Measurements from ENCODE around the gene STKLD1.
"Not testable (repeated sequence)": the region's sequence is repeated elsewhere in the genome, so short reads cannot be mapped to it uniquely, and the experiment has no call there.

Gene STKLD1

DNA sequence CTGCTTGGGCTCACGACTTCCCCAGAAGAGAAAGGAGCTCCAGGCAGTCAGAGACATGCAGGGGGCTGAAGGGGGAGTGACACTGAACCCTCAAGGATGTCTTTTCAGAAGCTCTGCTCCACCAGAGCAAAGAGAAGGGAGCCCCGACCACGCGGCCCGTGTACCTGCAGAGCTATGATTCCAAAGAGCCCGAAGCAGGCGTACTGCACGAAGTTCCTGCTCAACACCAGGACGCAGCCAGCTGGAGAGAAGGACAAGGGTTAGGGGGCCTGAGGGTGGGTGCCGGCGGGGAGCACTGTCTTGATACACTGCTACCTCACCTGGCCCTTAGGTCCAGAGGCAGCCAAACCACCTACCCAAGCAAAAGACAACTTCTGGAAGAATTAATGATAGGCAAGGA, 9.7 kb upstream of the STKLD1 start:
- FAIRE-seq: no peak

DNA sequence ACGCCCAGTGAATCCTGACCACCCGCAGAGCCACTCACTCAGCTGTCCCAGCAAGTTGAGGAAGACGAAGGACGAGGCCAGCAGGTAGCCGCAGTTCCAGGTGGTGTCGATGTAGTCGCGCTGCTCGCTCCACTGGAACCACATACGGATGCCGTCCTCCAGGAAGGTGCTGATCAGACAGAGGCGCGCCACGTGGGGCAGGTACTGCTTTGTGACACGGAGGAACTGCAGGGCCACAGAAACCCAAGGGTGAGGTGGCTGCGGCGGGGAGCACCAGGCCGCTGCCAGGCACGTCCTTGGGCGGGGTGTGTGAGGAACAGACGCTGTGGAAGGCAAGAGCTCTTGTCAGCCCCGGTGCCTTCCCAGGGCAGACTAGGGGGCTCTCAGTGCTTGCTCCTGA, 8.9 kb upstream of the STKLD1 start:
- no peak for FAIRE-seq

DNA sequence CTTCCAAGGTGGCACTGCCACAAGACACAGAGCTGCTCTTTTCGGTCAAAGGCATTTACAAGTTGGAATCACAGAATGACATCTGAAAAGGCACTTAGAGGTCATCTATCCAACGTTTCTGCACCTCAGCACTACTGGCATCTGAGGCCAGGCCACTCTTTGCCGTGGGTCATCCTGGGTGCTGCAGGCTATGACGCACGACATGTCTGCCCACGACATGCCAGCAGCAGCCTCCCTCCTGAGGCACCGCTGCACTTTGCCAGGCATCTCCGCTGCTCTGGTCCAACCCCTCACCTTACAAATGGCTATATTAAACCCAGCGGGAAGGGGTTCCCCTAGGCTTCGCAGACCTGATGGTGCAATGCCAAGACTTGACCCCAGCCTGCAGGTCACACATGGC, 8.4 kb upstream of the STKLD1 start:
- no peak for FAIRE-seq

DNA sequence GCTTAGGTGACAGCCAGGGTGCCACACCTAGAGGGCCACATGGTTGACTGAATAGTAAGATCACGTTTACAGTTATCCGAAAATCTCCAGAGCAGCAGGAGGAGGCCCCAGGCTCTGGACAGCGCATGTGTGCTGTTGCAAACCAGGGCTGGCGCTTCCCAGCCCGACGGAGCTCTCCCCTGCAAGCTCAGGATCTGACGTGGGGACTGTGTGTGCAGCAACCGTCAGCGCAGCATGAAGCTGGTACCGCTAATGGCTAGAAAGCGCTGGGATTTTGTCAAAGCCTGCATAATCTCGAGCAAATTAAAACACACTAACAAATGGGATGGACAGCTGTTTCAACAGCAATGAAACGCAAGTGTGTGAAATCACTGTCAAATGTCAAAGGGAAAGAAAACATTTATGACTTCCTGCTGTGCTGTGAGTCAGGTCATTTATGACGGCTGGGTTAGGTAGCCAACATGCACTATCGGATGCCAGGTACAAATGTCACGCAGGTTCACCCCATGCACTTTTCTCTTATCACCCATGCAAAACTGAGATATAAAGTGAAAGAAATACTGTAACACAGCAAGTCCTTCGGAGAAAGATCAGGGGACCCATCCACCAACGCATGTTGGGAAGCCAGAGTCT, 7.8 kb upstream of the STKLD1 start:
- FAIRE-seq: no peak

DNA sequence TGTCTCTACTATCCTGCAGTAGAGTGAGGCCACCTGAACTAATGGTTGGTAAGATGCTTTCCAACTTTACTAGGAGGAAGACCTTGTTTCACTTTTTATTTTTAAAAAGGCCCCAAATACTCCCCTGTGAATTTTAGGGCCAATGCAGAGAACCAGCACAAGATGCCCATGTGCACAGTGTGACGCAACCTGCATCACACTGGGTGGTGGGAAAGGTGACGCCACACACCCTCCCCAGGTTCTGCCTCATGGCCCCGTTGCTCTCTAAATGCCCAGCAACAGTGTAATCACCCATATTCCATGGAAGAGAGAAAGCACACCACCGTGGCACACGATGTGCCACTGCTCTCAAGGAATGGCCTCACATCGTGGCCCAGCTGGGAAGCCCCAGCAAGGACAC, 6.7 kb upstream of the STKLD1 start:
- no peak for FAIRE-seq

DNA sequence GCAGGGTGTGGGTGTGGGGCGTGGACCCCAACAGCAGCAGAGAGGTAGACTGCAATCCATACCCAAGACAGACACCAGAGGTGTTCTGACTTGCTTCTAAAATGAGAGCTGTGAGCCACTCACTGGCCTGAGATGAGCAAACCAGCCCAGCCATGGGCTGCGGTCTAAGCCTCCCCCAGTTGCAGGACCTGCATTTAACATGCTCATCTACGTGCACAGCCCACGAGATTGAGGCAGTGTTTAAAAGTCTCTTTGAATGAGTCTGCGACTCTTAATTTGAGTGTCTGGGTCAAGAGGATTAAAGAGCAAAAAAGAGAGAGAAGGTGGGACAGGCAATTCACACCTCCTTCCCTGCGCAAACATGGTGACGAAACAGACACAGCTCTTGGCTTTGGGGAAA, 6.2 kb upstream of the STKLD1 start:
- no peak for FAIRE-seq

DNA sequence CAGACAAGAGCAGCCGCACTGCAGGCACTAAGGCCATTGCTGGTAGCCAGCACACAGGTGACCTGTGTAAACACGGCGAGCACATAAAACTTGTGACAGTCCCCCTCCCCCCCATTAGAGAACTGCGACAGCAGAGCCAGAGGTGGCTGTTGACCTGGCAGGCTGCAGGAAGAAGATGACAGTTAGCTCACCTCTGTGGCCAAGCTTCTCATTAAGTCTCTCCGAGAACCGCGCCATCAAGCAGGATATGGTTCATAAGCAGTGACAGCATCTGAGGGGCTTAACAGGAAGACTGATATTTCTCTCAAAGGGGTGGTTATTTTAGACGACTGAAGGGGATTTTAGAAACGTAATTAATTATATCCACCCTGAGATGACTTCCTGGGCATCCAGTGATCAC, 5.5 kb upstream of the STKLD1 start:
- no peak for FAIRE-seq

DNA sequence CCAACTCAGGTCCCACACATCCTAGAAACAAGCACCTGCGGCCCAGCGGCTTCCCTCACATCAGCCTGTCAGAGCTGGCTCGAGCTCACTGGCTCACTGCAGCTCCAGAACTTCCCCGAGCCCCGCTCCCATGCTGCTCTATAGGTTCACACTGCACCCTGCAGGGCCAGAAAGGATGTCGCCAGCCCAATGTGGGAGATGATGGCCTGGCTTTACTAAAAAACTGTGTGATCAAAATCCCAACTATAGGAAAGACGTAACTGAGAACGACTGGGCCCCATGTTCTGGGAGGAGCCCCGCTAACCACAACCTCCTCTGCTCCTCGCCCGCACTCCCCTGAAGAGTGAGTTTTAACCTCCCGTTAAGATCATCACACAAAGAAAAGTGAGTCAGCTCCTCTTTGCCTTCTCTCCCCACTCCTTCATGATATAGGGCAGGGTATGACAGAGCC, 4.9 kb upstream of the STKLD1 start:
- FAIRE-seq: no peak

DNA sequence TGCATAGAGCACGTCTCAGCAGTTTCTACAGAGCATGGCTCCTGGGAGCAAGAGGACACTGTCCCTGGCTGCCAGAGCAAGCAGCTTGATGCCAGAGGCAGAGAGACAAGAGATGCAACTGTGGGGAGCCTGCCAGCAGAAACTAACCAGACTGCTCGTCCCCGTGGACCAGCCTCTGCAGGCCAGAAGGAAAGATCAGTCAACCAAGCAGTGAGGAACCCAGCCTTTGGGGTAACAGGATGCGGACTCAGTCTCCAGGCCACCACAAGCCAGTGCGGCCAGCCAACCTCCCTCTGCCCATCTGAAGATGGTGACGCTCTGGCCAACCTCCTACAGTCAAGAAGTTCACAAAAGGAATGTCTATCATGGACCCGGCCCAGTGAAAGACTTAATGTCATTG, 4.0 kb upstream of the STKLD1 start:
- FAIRE-seq: no peak

DNA sequence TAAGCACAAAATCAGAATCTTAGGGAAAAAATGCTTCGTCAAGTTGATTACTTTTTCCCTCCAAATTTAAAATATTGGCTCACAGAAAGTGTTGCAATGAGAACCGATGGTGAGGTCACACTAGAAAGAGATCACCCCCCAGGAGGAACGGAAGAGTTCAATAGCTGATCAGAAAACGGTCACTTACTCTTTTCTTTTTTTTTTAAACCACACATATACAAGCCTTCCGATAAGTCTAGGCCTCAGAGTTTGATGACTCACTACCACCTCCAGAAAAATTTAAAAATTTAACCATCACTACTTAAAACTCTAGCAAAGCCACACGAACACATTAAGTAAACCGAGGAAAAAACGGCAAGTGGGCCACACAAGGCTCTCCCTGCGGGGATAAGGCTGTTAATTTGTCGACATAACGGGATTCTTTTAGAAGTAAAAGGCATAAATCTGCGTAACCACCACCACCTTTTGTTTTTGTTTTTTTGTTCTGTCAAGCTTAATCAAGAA, 1.5 kb upstream of the STKLD1 start:
- FAIRE-seq: no peak

DNA sequence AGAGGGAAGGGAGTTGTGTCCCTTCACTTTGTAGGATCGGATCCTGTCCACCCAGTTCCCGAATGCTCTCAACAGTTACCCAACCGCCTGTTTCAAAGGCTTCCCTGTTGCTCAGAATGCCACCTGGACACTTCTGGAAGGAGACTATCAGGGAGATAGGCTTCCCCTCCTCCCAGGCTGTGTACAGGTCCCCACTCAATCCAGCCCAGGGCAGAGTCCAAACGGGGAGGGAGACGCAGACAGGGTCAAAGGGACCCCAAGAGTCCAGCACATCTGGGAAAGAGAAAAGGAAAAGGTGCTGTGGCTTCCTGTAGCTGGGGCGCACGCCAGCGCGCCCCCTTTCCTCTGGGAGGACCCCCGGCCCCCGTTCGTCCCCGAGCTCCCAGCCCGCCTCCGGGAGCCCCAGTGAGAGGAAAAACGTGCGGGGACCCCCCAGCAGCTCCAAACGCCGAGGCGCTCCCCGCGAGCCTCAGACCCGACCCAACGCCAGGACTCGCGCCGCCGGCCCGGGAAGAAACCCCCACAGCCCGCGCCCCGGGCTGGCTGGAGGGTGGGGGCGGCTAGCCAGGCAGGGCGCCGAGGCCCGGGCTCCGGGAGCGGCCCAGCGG, 946 bp upstream of the STKLD1 start:
- FAIRE-seq: no peak

DNA sequence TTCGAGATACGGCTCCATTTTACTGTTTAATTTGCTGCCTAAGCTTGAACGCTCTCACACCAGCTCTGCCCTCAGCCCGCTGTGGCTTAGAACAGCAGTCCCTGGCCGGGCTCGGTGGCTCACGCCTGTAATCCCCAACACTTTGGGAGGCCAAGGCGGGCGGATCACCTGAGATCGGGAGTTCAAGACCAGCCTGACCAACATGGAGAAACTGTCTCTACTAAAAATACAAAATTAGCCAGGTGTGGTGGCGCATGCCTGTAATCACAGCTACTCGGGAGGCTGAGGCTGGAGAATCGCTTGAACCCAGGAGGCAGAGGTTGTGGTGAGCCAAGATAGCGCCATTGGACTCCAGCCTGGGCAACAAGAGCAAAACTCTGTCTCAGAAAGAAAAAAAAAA, 1.1 kb downstream of the STKLD1 start:
- FAIRE-seq: not testable (repeated sequence)

DNA sequence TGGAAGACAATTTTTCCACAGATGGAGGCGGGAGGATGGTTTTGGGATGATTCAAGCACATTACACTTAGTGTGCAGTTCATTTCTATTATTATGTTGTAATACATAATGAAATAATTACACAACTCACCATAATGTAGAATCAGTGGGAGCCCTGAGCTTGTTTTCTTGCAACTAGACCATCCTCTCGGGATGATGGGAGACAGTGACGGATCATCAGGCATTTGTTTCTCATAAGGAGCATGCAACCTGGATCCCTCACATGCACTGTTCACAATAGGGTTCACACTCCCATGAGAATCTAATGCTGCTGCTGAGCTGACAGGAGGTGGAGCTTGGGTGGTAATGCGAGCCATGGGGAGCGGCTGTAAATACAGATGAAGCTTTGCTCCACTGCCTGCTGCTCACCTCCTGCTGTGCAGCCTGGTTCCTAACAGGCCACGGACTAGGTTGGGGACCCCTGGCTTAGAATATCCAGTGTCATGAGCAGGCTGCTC, 1.6 kb downstream of the STKLD1 start:
- no peak for FAIRE-seq

DNA sequence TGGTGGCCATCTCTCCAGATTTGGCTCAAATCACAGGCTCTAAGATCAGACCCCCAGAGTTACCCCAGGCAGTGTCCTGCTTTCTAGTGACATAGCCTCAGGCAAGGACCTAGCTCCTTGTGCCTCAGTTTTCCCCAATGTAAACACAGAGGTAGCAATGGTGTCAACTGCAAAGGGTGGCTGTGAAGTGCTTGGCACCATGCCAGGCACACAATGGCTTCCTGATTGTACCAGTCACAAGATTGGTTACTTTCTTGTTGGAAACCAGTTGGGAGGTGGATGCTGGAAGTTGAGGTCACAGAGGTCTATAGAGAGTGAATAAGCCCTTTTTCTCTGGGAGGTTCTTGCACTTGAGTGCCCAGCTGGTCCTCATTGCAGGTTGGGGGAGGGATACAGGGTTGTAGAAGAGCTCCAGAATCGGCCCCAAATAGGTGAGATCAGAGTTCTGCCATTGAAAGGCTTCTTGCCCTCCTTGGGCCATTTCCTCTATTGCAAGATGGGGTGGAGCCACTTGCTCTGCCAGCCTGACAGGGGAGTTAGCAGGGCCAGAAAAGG, 2.3 kb downstream of the STKLD1 start:
- no peak for FAIRE-seq

DNA sequence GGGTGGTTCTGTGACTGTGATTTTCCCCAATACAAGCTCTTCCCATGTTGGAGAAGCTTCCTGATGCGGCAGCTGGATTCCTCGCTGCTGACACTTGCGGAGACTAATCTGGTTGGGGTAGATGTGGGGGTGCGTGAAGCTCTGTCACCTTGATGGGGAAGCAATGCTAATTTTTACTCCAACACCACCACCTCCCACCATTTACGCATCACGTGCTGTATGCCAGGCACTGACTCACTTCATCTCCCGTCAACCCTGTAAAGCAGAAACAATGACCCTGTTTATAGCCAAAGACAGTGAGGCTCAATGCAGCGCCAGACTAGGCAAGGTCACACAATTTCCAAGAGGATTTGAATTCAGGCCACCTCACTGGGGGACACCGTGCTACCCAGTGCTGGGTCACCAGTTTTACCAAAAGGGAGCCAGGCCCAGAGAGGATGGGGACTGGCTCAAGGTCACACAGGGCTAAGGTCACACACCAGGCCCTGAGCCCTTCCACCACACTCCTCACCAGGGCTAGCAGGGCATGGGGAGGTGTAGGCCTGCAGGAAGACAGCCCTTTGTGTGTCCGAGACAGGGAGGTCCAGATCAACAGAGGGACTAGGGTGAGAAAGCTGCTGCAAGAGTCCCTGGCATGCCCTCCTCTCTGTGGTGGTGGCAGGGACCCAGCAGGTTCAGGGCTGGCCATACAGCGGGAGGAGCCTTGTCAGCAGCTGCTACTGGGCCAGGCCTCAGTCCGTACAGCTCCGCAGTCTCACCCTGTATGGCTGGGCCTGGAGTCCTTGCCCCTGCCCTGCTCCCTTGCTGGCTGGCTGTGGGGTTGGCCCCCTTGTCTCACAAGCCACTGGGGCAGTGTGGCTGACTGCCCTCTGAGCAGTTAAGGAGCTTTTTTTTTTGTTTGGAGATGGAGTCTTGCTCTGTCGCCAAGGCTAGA, 3.3 kb downstream of the STKLD1 start:
- no peak for FAIRE-seq

DNA sequence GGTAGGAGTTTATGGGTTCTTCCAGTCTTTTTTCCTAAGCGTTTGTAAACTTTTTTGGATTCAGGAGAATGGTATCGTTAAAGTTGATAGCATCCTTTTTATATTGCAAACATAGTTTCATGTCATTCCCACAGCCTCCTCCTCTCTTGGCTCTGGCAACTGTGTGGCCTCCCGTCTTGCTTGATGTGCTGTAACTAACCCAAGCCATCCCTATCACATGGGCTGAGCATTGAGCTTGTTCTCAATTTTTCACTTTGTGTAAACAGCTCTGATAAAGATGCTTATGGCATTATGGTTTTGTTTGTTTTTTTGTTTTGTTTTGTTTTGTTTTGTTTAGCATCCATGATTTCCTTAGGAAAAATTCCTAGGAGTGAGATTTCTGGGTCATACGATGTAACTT, 4.6 kb downstream of the STKLD1 start:
- FAIRE-seq: no peak

DNA sequence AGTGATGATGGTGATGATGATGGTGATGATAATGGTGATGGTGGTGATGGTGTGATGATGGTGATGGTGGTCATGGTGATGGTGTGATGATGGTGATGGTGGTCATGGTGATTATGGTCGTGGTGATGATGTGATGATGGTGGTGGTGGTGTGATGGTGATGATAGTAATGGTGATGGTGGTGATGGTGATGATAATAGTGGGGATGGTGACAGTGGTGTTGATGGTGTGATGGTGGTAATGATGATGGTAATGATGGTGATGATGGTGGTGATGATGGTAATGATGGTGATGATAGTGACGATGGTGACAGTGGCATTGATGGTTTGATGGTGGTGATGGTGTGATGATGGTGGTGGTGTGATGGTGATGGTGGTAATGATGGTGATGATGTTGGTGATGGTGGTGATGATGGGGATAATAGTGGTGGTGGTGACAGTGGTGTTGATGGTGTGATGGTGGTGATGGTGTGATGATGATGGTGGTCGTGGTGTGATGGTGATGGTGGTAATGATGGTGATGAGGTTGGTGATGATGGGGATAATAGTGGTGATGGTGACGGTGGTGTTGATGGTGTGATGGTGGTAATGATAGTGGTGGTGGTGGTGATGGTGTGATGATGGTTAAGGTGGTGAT, 6.5 kb downstream of the STKLD1 start:
- no peak for FAIRE-seq

DNA sequence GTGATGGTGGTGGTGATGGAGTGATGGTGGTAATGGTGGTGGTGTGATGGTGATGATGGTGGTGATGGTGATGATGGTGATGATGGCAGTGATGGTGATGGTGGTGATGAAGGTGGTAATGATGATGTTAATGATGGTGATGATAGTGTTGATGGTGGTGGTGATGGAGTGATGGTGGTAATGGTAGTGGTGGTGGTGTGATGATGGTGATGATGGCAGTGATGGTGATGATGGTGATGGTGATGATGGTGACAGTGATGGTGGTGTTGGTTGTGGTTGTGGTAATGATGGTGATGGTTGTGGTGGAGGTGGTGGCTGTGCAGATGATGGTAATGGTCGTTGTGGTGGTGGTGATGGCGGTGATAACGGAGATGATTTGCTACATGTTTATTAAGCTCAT, 7.3 kb downstream of the STKLD1 start:
- FAIRE-seq: no peak

DNA sequence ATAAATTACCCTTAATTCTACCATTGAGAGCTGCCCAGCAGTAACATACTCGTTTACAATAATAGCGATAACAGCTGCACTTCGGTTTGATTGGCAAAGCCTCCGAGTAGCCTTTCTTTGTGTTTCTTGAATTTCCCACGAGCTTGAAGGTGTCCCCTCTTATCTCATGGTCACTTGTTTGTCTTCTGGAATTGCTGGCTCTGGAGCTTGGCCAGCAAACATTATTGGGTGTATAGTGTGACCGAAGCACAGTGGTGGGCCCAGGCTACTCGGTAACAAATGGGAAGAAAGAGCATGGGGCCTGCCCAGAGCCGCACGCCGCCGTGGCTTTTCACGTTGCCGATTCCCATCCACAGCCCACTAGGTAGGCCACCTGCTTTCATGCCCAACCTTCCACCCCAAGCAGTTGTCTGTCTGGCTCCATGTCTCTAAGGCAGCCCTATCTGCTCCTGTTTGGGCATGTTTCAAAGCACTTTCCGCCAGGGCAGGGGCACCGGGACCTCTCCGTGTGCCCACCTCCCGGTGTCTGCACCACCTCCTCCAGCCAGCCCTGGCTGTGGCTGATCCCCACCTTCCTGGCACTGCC, 8.7 kb downstream of the STKLD1 start:
- no peak for FAIRE-seq

DNA sequence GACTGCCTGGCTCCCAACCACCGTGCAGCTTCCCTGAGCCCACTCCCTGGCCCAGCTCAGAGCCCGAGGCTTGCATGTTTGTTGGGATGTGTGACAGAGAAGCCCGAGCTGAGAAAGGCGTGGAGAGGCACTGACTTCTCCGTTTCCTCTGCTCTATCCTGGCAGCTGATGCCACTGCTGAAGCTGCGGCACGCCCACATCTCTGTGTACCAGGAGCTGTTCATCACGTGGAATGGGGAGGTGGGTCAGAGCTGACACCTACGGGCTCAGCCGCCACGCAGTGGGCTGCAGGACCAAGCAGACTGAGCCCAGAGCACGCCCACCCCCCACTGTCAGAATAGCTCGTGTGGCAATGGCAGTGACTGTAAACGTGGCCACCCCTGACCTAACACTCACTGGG, 9.3 kb downstream of the STKLD1 start:
- no peak for FAIRE-seq

DNA sequence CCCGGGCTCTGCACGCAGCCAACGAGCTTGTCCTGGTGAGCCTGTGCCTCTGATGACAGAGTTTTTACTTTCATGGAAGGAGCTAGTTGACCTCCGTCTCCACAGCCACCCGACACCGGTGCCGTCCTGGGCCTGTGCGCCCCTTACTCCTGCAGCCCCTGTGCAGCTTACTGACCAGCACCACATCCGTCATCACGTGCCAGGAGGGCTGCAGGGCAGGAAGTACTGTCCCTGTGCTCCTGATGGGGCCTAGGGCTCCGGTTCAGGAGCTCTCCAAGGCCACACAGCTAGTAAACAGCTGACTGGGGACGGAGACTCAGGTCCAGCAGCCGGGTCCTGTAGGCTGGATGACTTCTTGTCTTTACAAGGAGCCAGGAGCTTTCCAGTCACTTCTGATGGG, 10.2 kb downstream of the STKLD1 start:
- no peak for FAIRE-seq

DNA sequence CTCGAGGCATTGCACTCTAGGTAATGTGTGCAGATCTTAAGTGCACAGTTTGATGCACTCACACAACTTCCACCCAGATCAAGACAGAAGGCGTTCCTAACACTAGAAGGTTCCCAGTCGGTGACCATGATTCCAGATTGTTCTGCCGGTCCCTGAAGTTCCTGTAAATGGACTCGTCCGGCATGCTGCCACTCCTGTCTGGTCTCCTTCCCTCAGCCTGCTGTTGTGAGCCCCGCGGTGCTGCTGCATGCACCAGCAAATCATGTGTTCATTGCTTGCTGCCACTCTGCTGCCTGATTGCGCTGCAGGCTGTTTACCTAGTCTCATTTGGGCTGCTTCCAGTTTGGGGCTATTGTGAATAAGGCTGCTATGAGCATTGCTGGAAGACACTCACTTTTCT, 11.5 kb downstream of the STKLD1 start:
- FAIRE-seq: no peak

Data from endometrium (tissue), 2 donors.